Measurements from ENCODE around the gene CGNL1.

The CGNL1 gene

DNA sequence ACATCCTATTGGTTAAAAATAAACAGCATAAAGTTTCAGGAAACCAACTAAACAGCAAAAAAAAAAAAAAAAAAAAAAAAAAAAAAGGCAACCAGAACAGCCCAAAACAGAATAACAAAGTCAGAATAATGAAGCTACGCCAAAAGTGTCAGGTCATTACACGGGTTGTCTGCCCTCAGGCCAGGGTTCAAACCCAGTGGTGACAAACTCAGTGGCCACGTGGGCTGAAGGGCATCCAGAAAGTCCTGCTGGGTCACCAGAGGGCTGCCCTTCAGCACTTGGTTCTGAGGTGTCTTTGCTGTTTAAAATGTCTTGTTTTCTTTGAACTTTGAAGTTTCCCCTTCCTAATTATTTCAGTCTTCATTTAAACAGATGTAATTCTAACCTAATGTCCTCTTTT lies 61.3 kb downstream of the CGNL1 start:
- TF ChIP-seq, protein P1, sequence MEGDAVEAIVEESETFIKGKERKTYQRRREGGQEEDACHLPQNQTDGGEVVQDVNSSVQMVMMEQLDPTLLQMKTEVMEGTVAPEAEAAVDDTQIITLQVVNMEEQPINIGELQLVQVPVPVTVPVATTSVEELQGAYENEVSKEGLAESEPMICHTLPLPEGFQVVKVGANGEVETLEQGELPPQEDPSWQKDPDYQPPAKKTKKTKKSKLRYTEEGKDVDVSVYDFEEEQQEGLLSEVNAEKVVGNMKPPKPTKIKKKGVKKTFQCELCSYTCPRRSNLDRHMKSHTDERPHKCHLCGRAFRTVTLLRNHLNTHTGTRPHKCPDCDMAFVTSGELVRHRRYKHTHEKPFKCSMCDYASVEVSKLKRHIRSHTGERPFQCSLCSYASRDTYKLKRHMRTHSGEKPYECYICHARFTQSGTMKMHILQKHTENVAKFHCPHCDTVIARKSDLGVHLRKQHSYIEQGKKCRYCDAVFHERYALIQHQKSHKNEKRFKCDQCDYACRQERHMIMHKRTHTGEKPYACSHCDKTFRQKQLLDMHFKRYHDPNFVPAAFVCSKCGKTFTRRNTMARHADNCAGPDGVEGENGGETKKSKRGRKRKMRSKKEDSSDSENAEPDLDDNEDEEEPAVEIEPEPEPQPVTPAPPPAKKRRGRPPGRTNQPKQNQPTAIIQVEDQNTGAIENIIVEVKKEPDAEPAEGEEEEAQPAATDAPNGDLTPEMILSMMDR (IDR thresholded peaks at IDR 0.05; ENCODE audit: insufficient read depth, low read depth, low read length, missing control alignments) = no peak
- H3K4me3 ChIP-seq (ENCODE audit: low read length) = no peak overlapping the region
- no peak for DNase-seq (ENCODE audit: low read depth)

DNA sequence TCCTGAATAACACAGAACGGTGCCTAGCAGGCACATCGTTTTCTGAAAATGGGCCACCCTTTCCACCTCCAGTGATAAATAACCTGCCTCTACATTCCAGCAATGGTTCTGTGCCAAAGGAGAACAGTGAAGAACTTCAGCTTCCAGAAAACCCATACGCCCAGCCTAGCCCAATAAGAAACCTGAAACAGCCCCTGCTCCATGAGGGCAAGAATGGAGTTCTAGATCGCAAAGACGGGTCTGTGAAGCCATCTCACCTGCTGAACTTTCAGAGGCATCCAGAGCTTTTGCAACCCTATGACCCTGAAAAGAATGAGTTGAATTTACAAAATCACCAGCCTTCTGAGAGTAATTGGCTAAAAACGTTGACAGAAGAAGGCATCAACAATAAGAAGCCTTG lies 61.9 kb downstream of the CGNL1 start:
- H3K4me3 ChIP-seq (ENCODE audit: low read length) = no peak overlapping the region
- TF ChIP-seq, protein P1 (IDR thresholded peaks at IDR 0.05; ENCODE audit: insufficient read depth, low read depth, low read length, missing control alignments) = no peak

DNA sequence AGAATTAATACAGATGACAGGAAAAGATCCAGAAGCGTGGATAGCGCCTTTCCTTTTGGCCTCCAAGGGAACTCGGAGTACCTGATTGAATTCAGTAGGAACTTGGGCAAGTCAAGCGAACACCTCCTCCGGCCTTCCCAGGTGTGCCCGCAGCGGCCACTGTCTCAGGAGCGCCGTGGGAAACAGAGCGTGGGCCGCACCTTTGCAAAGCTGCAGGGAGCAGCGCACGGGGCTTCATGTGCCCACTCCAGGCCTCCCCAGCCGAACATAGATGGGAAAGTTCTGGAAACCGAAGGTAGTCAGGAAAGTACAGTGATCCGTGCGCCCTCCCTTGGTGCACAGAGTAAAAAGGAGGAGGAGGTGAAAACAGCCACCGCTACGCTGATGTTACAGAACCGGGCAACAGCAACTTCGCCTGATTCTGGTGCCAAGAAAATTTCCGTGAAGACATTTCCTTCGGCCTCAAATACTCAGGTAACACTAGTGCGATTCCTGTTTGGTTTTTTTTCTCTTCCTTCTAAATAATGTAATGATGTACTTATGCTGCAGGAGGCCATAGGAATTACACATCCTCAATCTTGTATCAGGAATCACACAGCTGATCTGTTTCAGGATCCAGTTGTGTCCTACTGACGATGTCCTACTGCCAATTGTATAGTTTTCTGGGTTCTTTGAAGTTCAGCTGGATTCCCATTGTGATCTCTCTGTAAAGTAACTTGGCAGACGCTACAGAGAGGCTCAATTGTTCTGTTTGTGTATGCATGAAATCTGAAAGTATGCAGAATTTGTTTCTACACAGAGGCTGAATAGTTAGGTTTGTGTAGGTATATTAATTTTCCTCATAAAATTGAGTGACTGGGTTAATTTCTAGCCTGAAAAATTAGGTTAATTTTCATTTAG lies 63.1 kb downstream of the CGNL1 start:
- no peak overlapping the region for H3K4me3 ChIP-seq (ENCODE audit: low read length)

More for the DNA sequence above, 61.9 kb downstream of the CGNL1 start:
- no peak for DNase-seq (ENCODE audit: low read depth)

DNA sequence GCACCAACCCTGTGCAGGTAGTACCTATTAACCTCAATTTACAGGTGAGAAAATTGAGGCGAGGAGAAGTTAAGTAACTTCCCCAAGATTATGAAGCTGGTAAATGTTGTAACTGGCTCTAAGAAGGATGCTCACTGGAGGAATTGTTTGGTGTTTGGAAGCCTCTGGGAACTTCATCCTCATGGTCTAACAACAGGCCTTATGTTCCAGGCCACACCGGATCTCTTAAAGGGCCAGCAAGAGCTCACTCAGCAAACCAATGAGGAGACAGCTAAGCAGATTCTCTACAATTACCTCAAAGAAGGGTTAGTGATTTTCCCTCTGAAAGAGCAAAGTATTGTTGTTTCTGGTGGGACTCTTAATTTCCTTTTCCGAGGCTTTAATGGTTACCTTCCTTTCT lies 63.9 kb downstream of the CGNL1 start:
- no peak for DNase-seq (ENCODE audit: low read depth)
- no peak overlapping the region for H3K4me3 ChIP-seq (ENCODE audit: low read length)
- TF ChIP-seq, protein P1 (IDR thresholded peaks at IDR 0.05; ENCODE audit: insufficient read depth, low read depth, low read length, missing control alignments) = no peak

More for the DNA sequence above, 63.1 kb downstream of the CGNL1 start:
- DNase-seq (ENCODE audit: low read depth) = no peak
- TF ChIP-seq, protein P1 (IDR thresholded peaks at IDR 0.05; ENCODE audit: insufficient read depth, low read depth, low read length, missing control alignments) = no peak

DNA sequence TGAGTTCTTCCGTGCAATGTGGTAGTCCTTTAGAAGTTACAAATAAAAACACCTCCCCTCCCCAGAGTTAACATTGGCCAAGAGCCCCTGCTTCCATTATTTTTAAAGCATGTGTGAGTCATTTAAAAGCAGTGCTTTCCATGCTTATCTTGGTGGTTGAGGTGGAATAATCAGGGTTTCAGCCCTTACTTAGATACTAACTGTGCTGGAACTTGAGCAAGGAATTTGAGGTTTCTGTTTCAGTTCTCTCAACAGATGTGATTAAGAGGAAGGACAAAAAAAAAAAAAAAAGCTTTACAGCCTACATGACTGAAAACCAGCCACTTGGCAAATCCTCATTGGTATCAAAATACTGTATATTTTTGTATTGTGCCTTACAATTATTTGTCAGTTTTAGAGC lies 64.5 kb downstream of the CGNL1 start:
- TF ChIP-seq, protein P1 (IDR thresholded peaks at IDR 0.05; ENCODE audit: insufficient read depth, low read depth, low read length, missing control alignments) = no peak
- H3K4me3 ChIP-seq (ENCODE audit: low read length) = no peak overlapping the region
- DNase-seq (ENCODE audit: low read depth) = no peak

DNA sequence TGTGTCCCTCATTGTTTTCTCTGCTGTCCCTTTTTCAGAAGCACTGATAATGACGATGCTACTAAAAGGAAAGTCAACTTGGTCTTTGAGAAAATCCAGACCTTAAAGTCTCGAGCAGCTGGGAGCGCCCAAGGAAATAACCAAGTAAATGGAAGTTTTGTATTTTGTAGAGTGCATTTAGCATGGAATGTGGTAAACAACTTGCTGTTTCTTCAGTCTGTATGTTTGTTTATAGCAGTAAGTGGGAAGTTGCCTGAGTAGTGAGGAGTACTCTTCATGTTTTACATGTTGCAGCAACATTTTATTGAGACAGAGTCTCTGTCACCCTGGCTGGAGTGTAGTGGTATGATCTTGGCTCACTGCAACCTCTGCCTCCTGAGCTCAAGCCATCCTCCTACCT lies 66.0 kb downstream of the CGNL1 start:
- TF ChIP-seq, protein P1 (IDR thresholded peaks at IDR 0.05; ENCODE audit: insufficient read depth, low read depth, low read length, missing control alignments) = no peak
- no peak overlapping the region for H3K4me3 ChIP-seq (ENCODE audit: low read length)
- DNase-seq (ENCODE audit: low read depth) = no peak

DNA sequence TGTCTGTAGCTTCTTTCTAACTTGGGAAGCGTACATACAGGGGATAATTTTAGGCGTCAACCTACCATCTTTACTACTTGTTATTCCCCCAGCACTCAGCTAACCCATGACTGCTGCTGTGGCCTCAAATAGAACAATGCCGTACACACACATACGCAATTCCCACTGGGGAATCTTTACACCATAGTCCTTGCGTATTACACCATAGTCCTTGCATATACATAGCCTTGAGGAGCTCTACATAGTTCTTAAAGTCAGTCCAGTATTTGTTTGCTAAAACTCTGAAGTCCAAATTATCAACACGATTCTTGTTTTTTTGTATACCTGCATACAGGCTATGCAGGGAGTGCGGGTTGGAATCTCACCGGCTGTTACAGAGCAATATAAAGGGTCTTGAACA lies 67.2 kb downstream of the CGNL1 start:
- no peak for DNase-seq (ENCODE audit: low read depth)
- TF ChIP-seq, protein P1 (IDR thresholded peaks at IDR 0.05; ENCODE audit: insufficient read depth, low read depth, low read length, missing control alignments) = no peak
- H3K4me3 ChIP-seq (ENCODE audit: low read length) = no peak overlapping the region
